T-cell (primary cell): ENCODE results near the gene GOLIM4. TPM values are rescaled to one million over a fixed set of nuclear protein-coding genes. Genes with fewer than 3 reads are reported as not detected.

Source experiments
- ATAC-seq, 4 experiments: fragments of 200-7000 bp in 3 of 4; fragments of 150-1000 bp in 1 of 4; cut with Tn5 transposase; replicated peaks in 1 of 4; 1 replicate in 3 of 4; 2 replicates in 1 of 4; pipeline ENCODE4 v1.10.0; 2021; ENCODE audit warnings: moderate library complexity in 3 of 4, mild to moderate bottlenecking in 2 of 4, moderate number of reproducible peaks in 1 of 4
- CTCF ChIA-PET, 2 donors: fragments of 300-600 bp; sonication (Branson Sonifier 250); formaldehyde crosslinking; loops; one replicate each; lab custom pipeline; 2022; ENCODE audit warnings: antibody characterized with exemption in 2 of 2; lab: Charles Lee
- POLR2A ChIA-PET, 2 donors: fragments of 300-600 bp; sonication (Branson Sonifier 250); formaldehyde crosslinking; loops; one replicate each; lab custom pipeline; 2022; ENCODE audit warnings: antibody characterized with exemption in 2 of 2; lab: Charles Lee
- DNase-seq, 35 experiments: peaks; one replicate each; pipeline versions ENCODE4 v3.0.0 to v3.0.0-alpha.2; 2013 to 2023
- H3K27ac ChIP-seq: one replicate; pipeline ENCODE4 v1.5.1; 2013; ENCODE audit warnings: low read length
- H3K27me3 ChIP-seq, 2 experiments: replicated peaks in 1 of 2; 1 replicate in 1 of 2; 2 replicates in 1 of 2; pipeline versions ENCODE4 v1.6.1 to v1.7.0; 2013; ENCODE audit warnings: low read length in 1 of 2, mixed read lengths in 1 of 2; ENCODE audit not compliant: control insufficient read depth in 2 of 2, insufficient read depth in 2 of 2; ENCODE audit errors: extremely low read depth in 1 of 2
- H3K36me3 ChIP-seq, 2 donors: 1 replicate in 1 of 2; 2 replicates in 1 of 2; pipeline versions ENCODE4 v1.6.1 to v1.7.0; 2013; ENCODE audit warnings: low read length in 1 of 2; ENCODE audit not compliant: control insufficient read depth in 2 of 2, insufficient read depth in 1 of 2; ENCODE audit errors: extremely low read depth in 1 of 2
- H3K4me1 ChIP-seq, 2 experiments: 1 replicate in 1 of 2; 2 replicates in 1 of 2; pipeline versions ENCODE4 v1.6.1 to v1.7.0; 2013; ENCODE audit warnings: low read length in 2 of 2, mixed read lengths in 1 of 2; ENCODE audit not compliant: insufficient read depth in 2 of 2, control insufficient read depth in 1 of 2; ENCODE audit errors: extremely low read depth in 1 of 2
- H3K4me3 ChIP-seq, 2 donors: 1 replicate in 1 of 2; 2 replicates in 1 of 2; pipeline versions ENCODE4 v1.5.1 to v1.7.0; 2013; ENCODE audit warnings: mild to moderate bottlenecking in 2 of 2, low read length in 1 of 2, moderate library complexity in 1 of 2; ENCODE audit not compliant: control insufficient read depth in 1 of 2; ENCODE audit errors: extremely low read depth in 1 of 2
- H3K9me3 ChIP-seq: 2 replicates; pipeline ENCODE4 v1.7.0; 2013
- H3K27ac Mint-ChIP-seq, 2 donors: one replicate each; pipeline ENCODE4 v1.8.0; 2020 to 2021; ENCODE audit warnings: mild to moderate bottlenecking in 2 of 2, mixed read lengths in 2 of 2
- H3K27me3 Mint-ChIP-seq, 2 donors: one replicate each; pipeline ENCODE4 v1.8.0; 2021 to 2022; ENCODE audit warnings: mixed read lengths in 2 of 2
- H3K36me3 Mint-ChIP-seq: one replicate; pipeline ENCODE4 v1.8.0; 2021; ENCODE audit warnings: mixed read lengths
- H3K4me1 Mint-ChIP-seq, 3 donors: one replicate each; pipeline ENCODE4 v1.8.0; 2020 to 2022; ENCODE audit warnings: mixed read lengths in 3 of 3, mild to moderate bottlenecking in 1 of 3
- H3K4me3 Mint-ChIP-seq, 3 donors: one replicate each; pipeline ENCODE4 v1.8.0; 2020 to 2022; ENCODE audit warnings: mild to moderate bottlenecking in 3 of 3, mixed read lengths in 3 of 3, moderate library complexity in 3 of 3
- H3K9me3 Mint-ChIP-seq, 3 donors: one replicate each; pipeline ENCODE4 v1.8.0; 2020 to 2022; ENCODE audit warnings: mixed read lengths in 3 of 3
- WGBS: methylation state at CpG from one replicate; pipeline ENCODE4 v1.1.5; 2013; ENCODE audit warnings: missing lambda C conversion rate; ENCODE audit not compliant: insufficient coverage; 5-methylcytosine and 5-hydroxymethylcytosine counted together
- total RNA-seq, 35 experiments: library from RNA in 6 of 35; stranded (reverse) in 6 of 35; fragments of 120-200 nt in 1 of 35; gene quantifications; one replicate each; pipeline versions ENCODE4 v1.2.1 to v1.2.4 and lab custom pipeline; 2013 to 2026

The GOLIM4 gene
- total RNA-seq, 5 donors from 2014 or later (not counting 1 experiment from before 2014, with no cell fraction given): 0.49 to 1.5 (median 0.96) TPM

- Histone ChIP-seq H3K27ac (no peak overlapping the region), H3K27me3 (no peaks in the 10 kb centered on the region), H3K36me3 (no peaks in the 10 kb centered on the region), H3K9me3 (no peaks in the 10 kb centered on the region), H3K4me3 (no peak overlapping the region), H3K4me1 (no peaks in the 10 kb centered on the region)
- CTCF ChIA-PET: no interaction called here
- no peak overlapping the region for H3K27ac Mint-ChIP-seq
- WGBS: no CpG with 5 or more reads among the region's 2 CpGs
- no peak for DNase-seq
- POLR2A ChIA-PET: no interaction called here
- ATAC-seq: no peak
- no peaks in the 10 kb centered on the region for H3K4me1 Mint-ChIP-seq
- H3K27me3 Mint-ChIP-seq: no peaks in the 10 kb centered on the region
- no peaks in the 10 kb centered on the region for H3K36me3 Mint-ChIP-seq
- H3K4me3 Mint-ChIP-seq: no peak overlapping the region
- no peaks in the 10 kb centered on the region for H3K9me3 Mint-ChIP-seq
These were observed 22.2 kb upstream of the GOLIM4 start for GRCh38 chr3:168117853-168118313.

- no peaks in the 10 kb centered on the region for H3K36me3 Mint-ChIP-seq
- H3K4me3 Mint-ChIP-seq: no peak overlapping the region
- CTCF ChIA-PET: no interaction called here
- no peaks in the 10 kb centered on the region for H3K27me3 Mint-ChIP-seq
- POLR2A ChIA-PET: no interaction called here
- no peaks in the 10 kb centered on the region for H3K4me1 Mint-ChIP-seq
- no peaks in the 10 kb centered on the region for H3K36me3 ChIP-seq
- ATAC-seq (no peak), DNase-seq (no peak)
- no peaks in the 10 kb centered on the region for H3K9me3 ChIP-seq
- no CpG with 5 or more reads among the region's 3 CpGs for WGBS
- no peak overlapping the region for H3K27ac Mint-ChIP-seq
- H3K4me3 ChIP-seq: no peak overlapping the region
- no peaks in the 10 kb centered on the region for H3K4me1 ChIP-seq
- H3K27ac ChIP-seq: no peak overlapping the region
- H3K9me3 Mint-ChIP-seq: no peaks in the 10 kb centered on the region
- H3K27me3 ChIP-seq: no peaks in the 10 kb centered on the region
These were observed 21.3 kb upstream of the GOLIM4 start for GRCh38 chr3:168117059-168117458.

GRCh38 chr3:168116279-168116678, 20.6 kb upstream of the GOLIM4 start:
- no peaks in the 10 kb centered on the region for H3K4me1 Mint-ChIP-seq
- CTCF ChIA-PET: no interaction called here
- 83% methylated on average over 2 of the region's 4 CpGs for WGBS
- no peak for DNase-seq
- POLR2A ChIA-PET: no interaction called here
- H3K27me3 ChIP-seq: no peaks in the 10 kb centered on the region
- ATAC-seq: no peak
- no peaks in the 10 kb centered on the region for H3K9me3 Mint-ChIP-seq
- H3K36me3 ChIP-seq: no peaks in the 10 kb centered on the region
- H3K4me3 Mint-ChIP-seq: no peak overlapping the region
- H3K27me3 Mint-ChIP-seq: no peaks in the 10 kb centered on the region
- H3K36me3 Mint-ChIP-seq: no peaks in the 10 kb centered on the region
- H3K4me1 ChIP-seq: no peaks in the 10 kb centered on the region
- no peaks in the 10 kb centered on the region for H3K9me3 ChIP-seq
- H3K27ac ChIP-seq: no peak overlapping the region
- no peak overlapping the region for H3K4me3 ChIP-seq
- no peak overlapping the region for H3K27ac Mint-ChIP-seq

- H3K4me1 ChIP-seq: no peaks in the 10 kb centered on the region
- H3K9me3 ChIP-seq: no peaks in the 10 kb centered on the region
- Mint-ChIP-seq H3K36me3 (no peaks in the 10 kb centered on the region), H3K27ac (no peak overlapping the region), H3K9me3 (no peaks in the 10 kb centered on the region), H3K4me1 (no peaks in the 10 kb centered on the region), H3K4me3 (no peak overlapping the region), H3K27me3 (no peaks in the 10 kb centered on the region)
- DNase-seq (no peak), ATAC-seq (no peak)
- WGBS: no CpG with 5 or more reads among the region's 1 CpG
- ChIA-PET CTCF (no interaction called here), POLR2A (no interaction called here)
- no peaks in the 10 kb centered on the region for H3K36me3 ChIP-seq
- no peak overlapping the region for H3K27ac ChIP-seq
- no peaks in the 10 kb centered on the region for H3K27me3 ChIP-seq
- H3K4me3 ChIP-seq: no peak overlapping the region
These were observed 18.1 kb upstream of the GOLIM4 start for GRCh38 chr3:168113848-168114247.

GRCh38 chr3:168112894-168113293, 17.2 kb upstream of the GOLIM4 start:
- POLR2A ChIA-PET: no interaction called here
- no peak overlapping the region for H3K27ac Mint-ChIP-seq
- DNase-seq (no peak), ATAC-seq (no peak)
- Histone ChIP-seq H3K27ac (no peak overlapping the region), H3K4me1 (no peaks in the 10 kb centered on the region), H3K9me3 (no peaks in the 10 kb centered on the region), H3K4me3 (no peak overlapping the region), H3K36me3 (no peaks in the 10 kb centered on the region), H3K27me3 (no peaks in the 10 kb centered on the region)
- H3K36me3 Mint-ChIP-seq: no peaks in the 10 kb centered on the region
- H3K9me3 Mint-ChIP-seq: no peaks in the 10 kb centered on the region
- 80% methylated on average over 1 of the region's 3 CpGs for WGBS
- CTCF ChIA-PET: no interaction called here
- H3K4me3 Mint-ChIP-seq: no peak overlapping the region
- no peaks in the 10 kb centered on the region for H3K27me3 Mint-ChIP-seq
- H3K4me1 Mint-ChIP-seq: no peaks in the 10 kb centered on the region

GRCh38 chr3:168104361-168104760, 8.6 kb upstream of the GOLIM4 start:
- H3K27me3 Mint-ChIP-seq: peaks cover 2 to 4% of the 10 kb centered on the region in 2 donors
- H3K4me3 Mint-ChIP-seq: no peak overlapping the region

More at GRCh38 chr3:168104361-168104760, 8.6 kb upstream of the GOLIM4 start:
- H3K4me1 ChIP-seq: no peaks in the 10 kb centered on the region
- Mint-ChIP-seq H3K9me3 (peaks cover 2 to 11% (median 4%) of the 10 kb centered on the region in 3 donors), H3K27ac (no peak overlapping the region), H3K36me3 (no peaks in the 10 kb centered on the region), H3K4me1 (no peaks in the 10 kb centered on the region)
- no peaks in the 10 kb centered on the region for H3K9me3 ChIP-seq
- no peaks in the 10 kb centered on the region for H3K27me3 ChIP-seq
- DNase-seq: no peak
- H3K27ac ChIP-seq: no peak overlapping the region
- H3K4me3 ChIP-seq: no peak overlapping the region
- POLR2A ChIA-PET: no interaction called here
- H3K36me3 ChIP-seq: no peaks in the 10 kb centered on the region
- no peak for ATAC-seq
- CTCF ChIA-PET: no interaction called here
